GM19372 (cell line): Measurements from ENCODE around the gene SLC39A9.
A peak's percentile ranks its signal among the peaks of the same experiment; 100 is the strongest.
"Not testable (repeated sequence)": the region's sequence is repeated elsewhere in the genome, so short reads cannot be mapped to it uniquely, and the experiment has no call there.

Source experiments
- ATAC-seq: cut with Tn5 transposase; IDR thresholded peaks from one replicate; pipeline ENCODE4 v1.9.1; 2021; ENCODE audit warnings: mild to moderate bottlenecking, low read depth, moderate library complexity; ENCODE audit not compliant: unreplicated experiment

The SLC39A9 gene

DNA sequence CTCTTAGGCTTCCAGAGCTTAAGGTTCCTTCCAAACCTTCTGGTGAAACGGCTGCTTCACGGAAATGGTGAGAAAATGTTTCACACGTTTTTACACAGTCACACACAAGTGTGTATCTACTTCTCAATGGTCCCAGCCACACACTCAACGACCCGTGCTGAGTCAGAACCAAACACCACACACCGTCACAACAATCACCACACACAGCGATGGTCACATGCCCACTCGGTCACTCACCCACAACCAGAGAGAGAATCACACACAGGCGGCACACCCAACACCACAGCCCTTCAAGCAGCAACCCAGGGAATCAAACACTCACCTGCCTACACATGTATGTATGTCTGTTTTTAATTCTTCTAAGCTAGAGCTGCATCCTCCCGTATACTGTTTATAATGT is 73.4 kb downstream of the SLC39A9 start:
- ATAC-seq = no peak

DNA sequence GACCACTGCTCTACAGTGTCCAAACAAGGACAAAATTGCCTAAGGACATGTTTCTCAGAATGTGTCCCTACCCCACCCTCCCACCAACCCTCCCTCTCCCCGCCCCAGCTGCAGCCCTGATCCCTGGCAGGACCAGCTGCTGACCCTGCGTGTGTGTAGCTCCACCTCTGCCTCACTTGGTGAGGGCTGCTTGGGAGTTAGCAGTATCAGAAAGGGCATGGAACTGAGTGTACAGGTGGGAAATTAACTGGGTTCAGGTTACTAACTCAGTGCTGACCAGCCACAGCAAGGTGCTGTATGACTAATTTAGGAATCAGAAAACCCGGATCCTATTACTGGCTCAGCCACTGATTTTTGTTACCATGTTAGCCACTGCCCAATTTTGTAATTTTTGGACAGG is 74.8 kb downstream of the SLC39A9 start:
- ATAC-seq = no peak

DNA sequence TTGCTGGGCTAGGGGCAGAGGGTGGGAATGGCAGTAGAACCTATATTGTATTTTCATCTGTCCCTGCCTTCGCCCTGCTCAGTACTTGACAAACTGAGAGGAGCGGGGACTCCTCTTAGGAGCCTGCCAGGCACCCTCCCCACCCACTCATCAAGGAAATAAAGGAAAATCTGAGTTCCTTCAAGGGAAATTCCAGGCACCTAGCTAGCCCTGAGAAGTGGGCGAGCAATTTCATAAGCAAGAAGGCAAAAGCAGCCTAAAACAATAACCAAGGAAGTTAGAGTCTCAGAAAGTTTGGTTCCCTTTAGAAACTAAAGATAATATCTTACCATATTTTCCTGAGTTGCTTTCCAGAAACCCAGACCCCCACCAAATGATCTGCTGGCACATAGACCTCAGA is 75.5 kb downstream of the SLC39A9 start:
- ATAC-seq = no peak

DNA sequence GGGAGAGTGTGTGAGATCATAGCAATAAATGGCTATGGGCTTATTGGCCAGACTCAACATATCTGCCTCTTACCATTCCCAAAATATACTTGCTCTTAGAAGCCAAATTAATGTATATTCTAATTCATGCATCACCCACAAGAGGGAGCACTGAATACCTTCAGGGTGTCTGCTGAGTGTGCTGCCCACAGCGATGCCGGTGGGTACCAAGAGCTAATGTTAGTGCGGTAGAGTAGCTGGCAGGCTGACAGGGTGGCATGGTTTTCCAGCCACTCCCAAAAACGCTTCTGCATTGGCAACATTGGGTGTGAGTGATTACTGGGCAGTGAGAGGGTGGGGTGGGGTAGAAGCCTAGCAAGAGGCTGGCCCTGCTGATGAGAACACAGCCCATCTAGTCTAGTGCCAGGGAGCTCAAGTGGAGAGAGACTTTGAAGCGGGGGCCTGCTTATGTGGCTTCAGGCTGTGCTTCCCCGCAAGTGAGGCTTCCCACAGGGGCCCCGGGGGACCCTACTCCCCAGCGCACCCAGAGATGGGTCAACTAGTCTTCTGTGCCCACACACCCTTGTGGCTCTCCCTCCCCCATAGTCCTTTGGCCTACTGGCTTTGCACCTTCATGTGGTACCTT is 76.8 kb downstream of the SLC39A9 start:
- no peak for ATAC-seq

DNA sequence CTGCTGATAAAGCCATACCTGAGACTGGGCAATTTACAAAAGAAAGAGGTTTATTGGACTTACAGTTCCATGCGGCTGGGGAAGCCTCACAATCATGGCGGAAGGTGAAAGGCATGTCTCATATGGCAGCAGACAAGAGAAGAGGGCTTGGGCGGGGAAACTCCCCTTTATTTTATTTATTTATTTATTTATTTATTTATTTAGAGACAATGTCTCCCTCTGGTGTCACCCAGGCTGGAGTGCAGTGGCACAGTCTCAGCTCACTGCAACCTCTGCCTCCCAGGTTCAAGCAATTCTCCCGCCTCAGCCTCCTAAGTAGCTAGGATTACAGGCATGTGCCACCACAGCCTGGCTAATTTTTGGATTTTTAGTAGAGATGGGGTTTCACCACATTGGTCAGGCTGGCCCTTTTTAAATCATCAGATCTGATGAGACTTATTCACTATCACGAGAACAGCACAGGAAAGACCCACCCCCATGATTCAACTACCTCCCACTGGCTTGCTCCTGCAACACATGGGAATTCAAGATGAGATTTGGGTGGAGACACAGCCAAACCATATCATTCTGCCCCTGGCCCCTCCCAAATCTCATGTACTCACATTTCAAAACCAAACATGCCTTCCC is 78.4 kb downstream of the SLC39A9 start:
- not testable (repeated sequence) for ATAC-seq

DNA sequence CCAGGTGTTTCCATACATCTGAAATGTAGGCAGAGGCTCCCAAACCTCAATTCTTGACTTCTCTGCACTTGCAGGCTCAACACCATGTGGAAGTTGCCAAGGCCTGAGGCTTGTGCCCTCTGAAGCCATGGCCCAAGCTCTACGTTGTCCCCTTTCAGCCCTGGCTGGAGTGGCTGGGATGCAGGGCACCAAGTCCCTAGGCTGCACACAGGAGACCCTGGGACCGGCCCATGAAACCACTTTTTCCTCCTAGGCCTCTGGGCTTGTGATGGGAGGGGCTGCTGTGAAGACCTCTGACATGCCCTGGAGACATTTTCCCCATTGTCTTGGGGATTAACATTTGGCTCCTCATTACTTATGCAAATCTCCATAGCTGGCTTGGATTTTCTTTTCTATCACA is 79.6 kb downstream of the SLC39A9 start:
- ATAC-seq = not testable (repeated sequence)

DNA sequence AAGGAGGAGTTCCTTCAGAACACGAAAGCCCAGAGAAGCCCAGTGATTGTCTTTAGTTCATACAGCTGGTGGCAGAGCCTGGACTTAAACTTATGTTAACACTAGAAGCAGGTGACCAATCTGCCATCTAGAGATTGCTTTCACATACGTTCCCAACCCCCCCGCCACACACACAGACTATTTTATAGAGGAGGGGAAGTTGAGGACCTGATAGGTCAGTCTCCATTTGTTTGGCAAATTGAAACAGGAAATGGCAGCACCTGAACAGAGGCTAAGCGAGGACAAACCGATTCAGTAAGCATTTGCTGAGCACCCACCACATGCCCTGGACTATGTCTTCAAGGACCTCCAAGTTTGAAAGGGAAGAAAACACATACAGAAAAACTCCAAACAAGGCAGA is 81.2 kb downstream of the SLC39A9 start:
- ATAC-seq = no peak

DNA sequence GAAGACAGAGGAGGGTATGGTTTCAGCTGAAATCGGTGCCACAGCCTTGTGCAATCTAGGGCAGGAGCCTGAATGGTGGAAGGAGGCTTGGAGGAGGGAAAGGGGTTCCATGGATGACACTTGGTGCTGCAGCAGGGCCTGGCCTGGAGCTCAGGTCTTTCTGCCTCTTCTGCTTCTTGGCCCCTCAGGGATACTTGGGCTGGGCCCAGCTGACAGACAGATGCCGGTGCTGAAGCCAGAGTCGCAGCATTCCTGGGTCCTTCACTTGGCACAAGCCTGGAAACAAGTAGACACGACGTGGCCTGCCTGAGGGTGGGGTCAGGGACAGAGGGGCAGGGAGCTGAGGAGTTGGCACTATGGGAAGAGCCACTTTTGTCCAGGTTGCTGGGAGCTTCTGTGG is 81.6 kb downstream of the SLC39A9 start:
- no peak for ATAC-seq

DNA sequence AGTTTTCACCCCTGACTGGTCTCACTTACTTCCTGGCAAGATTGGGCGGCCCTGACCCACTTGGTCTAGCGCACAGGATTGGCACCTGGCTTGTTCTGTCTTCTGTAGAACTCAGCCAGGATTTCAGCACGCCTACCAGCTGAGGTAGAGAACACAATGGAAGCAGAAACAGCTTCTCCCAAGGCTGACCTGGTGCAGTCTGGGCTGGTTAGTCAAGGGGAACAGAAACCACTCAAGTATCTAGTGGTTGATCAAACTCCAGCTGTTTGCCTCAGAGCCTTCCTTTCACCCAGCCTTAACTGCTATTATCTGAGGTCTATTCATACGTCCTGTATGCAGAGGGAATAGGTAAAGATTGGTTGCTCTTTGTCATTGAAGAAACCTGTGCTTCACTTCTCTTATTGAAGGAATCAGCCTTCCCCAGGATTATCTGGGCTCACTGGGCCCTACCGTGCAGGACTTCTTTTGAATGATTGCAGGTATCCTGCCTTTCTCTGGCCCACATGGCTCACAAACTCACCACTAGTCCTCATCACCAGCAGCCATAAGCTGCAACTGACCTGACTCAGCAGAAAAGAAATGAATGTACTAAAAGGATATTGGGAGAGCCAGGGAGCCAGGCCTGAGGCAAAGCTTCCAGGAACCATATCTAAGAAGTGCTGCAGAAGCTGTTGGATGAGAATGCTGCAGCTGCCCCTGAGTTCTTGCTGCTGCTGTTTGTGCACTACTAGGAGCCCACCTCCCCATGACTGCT is 83.5 kb downstream of the SLC39A9 start:
- peak; percentile 89 for ATAC-seq

DNA sequence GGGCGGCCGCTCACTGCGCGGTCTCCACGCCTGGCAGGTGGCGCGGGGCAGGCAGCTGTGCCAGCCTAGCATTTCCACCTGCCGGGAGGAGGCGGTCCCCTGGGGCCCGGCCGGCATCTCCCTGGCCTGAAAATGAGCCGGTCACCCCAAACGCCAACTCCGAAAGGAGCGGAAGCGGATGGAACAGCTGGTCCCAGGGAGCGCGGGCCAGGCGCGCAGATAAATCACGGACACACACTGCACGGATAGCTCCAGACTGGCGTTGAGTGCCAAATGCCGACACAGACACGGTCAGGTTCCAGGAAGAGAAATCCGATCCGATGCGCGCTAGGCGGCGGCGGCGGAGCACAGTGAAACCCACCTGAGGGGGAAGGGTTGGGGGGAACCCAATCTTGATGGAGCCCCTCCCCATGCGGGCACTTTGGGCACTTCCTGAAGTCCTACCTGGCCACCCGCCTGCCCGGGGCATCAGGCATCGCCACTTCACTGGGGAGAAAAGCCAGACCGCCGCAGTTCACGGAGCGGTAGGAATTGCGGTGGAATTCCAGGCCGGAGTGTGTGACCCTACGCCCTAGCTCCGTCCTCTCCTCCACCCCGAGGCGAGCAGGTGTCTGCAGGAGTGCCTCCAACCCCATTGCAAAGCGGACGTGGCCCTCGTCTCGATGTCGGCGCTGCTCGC is 85.4 kb downstream of the SLC39A9 start:
- ATAC-seq = no peak

DNA sequence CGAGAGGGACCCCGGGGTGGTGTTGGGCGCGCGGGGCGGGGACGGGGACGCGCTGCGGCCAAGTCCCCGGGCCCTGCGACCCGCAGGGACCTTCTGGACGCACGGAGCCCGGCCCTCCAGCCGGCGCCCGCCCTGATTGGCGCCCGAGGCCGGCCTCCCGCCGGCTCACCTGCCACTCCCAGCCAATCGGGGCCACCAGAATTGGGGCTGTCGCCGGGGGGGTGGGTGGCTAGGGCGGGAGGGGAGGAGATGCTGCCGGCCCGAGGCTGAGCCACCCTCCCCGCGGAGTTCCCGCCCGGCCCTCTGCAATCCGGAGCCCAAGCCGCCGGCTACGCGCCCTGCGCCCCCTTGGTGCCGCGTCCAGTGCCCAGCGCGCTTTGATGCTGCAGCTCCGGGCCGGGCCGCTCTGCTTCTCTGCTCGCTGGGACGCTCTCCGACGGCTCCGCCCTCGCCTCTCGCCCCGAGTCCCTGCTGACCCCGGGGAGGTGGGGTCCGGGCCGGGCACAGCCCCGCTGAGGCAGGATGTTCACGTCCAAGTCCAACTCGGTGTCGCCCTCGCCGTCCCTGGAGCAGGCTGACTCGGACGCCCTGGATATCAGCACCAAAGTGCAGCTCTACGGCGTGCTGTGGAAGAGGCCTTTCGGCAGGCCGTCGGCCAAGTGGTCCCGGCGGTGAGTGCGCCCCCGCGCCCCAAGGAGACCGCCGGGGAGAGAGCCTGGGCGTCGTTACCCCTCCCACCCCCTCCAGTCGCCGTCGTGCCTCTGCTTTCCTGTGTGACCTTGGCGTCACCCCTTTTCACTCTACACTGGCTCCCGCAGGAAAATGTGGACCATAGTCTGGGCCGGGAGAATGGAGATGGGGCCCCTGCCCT is 86.2 kb downstream of the SLC39A9 start, which contains the start of gene PLEKHD1:
TSS of gene PLEKHD1 (plus strand) at position 285 of the 871 bp plus-strand sequence. CDS start at position 523, 238 bp downstream.
- no peak for ATAC-seq

DNA sequence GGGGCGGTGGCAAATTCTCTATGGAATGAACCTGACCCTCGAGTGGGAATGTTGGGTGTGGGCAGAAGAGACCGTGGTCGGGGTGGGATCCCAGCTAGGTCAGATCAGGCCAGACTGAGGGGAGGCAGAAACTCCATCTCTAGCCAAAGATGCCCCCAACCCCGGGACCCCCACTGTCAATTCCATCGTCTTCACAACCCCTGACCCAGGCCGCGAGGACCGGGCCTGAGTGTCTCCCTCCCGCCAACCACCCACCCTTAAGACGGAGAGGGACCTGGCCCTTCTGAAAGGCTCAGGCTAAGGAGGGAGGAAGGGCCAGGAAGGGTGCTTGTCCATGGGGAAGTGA is 86.8 kb downstream of the SLC39A9 start:
- no peak for ATAC-seq

DNA sequence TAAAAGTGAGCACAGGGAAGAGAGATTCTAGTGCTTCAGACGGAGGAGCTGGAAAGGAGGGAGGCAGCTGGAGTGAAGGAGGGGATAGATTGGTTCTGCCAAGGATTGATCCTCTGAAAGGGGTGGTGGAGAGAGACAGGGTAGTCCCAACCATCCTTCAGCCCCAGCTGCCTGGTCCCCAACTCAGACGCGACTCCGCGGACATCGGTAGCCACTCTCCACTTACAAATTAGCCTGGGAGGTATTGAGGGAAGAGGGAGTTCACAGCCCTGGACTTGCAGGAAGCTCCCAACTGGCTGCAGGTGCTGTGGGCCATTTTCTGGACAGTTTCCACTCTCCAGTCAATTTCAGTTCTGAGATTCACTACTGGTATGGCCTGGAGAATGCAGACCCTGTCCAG is 87.2 kb downstream of the SLC39A9 start:
- ATAC-seq = no peak

DNA sequence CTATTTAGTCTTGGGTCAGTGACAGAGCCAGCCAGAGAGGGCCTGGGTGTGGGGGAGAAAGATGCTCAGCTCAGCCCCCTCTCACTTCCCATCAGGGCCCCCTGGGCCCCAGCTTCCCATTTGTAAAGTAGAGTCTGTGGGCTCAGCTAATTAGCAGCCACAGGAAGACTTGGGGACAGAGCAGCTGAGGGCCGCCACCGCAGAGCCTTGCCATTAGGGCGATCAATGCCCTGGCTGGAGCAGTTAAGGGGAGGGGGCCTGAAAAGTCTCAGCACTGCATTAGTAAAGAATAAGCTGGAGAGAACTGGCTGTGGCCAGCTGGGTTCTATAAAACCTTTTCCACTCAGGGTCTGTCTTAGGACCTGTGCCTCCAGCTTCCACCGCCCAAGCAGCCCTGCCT is 88.7 kb downstream of the SLC39A9 start:
- ATAC-seq = no peak

DNA sequence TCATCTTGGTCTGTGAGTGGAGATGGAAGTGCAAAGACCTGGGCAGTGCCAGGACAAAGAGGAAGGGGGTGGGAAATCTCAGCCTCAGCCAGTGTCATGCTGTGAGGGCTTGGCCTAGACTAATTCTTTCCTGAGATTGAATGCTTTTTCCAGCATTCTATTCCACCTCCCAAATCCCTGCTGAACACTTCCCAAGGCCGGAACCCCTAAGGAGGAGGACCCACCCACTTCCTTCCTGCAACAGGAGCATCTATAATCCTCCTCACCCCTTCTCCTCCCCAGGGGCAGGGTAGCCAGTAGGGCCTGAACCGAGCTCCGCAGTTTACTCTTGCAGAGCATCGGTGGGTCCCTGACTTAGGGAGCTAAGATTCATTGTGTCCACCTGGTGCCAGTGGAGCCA is 89.3 kb downstream of the SLC39A9 start:
- ATAC-seq = no peak

DNA sequence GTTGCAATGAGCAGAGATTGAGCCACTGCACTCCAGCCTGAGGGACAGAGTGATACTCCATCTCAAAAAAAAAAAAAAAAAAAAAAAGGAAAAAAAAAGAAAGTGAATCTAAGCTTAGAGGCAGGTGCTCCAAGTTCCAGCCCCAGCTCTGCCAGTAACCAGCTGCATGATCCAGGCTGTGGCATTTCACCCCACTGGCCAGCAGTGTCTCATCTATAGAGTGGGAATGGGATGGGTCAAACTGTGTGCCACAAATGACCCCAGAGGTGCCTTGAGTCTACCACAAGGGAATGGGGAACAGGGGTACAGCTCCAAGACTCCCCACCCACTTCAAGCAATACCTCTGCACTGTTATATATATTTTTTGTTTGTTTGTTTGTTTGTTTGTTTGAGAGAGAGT is 91.0 kb downstream of the SLC39A9 start:
- no peak for ATAC-seq

DNA sequence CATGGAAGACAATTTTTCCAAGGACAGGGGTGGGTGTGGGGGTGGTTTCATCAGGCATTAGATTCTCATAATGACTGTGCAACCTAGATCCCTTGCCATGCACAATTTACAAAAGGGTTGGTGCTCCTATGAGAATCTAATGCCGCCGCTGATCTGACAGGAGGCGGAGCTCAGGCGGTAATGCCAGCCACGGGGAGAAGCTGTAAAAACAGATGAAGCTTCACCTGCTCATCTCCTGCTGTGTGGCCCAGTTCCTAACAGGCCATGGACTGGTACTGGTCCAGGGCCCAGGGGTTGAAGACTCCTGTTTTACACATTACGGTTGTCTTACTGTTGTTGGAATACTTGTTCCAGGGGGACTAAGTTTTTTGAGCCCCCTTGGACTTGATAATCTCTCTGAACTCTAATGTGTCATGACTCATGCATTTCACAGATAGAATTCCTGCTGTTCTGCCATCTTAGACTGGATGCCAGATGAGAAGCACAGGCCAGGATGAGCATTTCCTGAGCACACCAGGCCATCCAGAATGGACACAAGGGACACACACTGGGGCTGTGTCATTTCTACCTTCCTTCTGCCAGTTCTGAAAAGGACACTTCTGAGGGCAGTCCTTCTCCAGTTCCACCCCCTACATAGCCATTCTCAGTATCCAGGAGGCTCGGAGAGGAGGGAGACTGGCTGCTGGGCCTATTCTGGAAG is 91.9 kb downstream of the SLC39A9 start:
- no peak for ATAC-seq

DNA sequence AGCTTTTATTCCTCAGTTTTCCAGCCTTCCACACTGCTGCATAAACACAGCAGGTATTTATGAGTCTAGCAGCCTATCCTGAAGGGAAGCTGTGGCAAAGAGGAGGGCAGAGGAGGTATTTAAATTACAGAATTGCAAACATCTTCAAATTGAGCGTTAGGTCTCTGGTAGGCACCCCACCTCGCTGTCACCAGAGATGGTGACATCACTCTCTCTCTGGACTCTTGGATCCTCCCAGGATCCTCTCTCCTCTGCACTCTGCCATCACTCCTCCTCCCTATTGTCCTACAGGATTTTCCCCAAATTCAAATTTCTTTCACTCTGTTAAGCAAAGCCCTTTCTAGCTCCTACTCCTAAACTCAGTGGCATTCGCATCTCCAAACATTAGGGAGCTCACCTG is 92.7 kb downstream of the SLC39A9 start:
- ATAC-seq = no peak

DNA sequence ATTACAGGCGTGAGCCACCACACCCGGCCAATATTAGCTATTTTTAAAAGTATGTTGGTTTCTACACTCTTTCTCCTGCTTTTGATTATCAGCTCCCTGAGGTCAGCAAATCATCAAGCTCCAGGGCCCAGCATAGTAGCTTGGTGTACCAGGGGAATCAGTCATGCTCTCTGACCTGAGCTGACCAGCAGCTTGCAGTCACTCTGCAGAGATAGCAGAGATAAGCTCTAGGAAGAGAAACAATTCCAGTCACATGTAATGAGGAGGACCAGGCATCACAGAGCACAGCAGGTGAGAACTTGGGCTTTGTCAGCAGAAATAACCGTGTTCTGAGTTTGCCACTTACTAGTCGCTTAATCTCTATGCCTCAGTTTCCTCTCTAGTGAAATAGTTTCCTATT is 94.5 kb downstream of the SLC39A9 start:
- ATAC-seq = no peak

DNA sequence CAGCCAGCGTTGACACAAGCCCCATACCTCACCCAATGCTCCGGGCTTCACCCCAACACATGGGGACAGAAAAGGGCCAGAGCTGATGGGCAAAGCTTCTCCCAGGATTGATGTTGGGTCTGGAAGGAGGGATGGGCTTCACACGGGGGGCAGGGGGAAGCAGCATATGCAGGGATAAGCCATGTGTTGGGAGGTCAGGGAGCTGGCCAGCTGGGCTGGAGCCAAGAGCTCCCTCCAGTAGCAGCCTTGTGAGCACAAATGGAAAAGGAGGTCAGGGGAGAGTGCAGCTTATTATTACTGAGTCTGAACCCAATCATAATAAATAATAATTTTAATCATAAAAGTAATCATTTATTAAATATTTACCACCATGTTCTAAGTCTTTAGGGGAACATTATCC is 95.3 kb downstream of the SLC39A9 start:
- no peak for ATAC-seq
